Activated T-cell treated with anti-CD3 and anti-CD28 coated beads, Interleukin-2, amount 50 U/mL, for 72 hours (primary cell): ENCODE measurements around the gene RAP1A. TPM values are rescaled to one million over a fixed set of nuclear protein-coding genes. Genes with fewer than 3 reads are reported as not detected.

Experiments used
- ATAC-seq, 2 donors: fragments of 150-1000 bp; cut with Tn5 transposase; replicated peaks in 1 of 2; 2 replicates each; pipeline ENCODE4 v1.10.0; 2021; ENCODE audit warnings: moderate library complexity in 2 of 2, mild to moderate bottlenecking in 1 of 2
- DNase-seq, 2 donors: peaks; one replicate each; pipeline ENCODE4 v3.0.0; 2021 to 2022; ENCODE audit warnings: mixed read lengths in 1 of 2
- H3K27ac Mint-ChIP-seq: one replicate; pipeline ENCODE4 v1.8.0; 2022; ENCODE audit warnings: mild to moderate bottlenecking, moderate library complexity, mixed read lengths
- H3K27me3 Mint-ChIP-seq: one replicate; pipeline ENCODE4 v1.8.0; 2022; ENCODE audit warnings: low read depth, mixed read lengths
- H3K36me3 Mint-ChIP-seq, 2 donors: one replicate each; pipeline ENCODE4 v1.8.0; 2022; ENCODE audit warnings: mixed read lengths in 2 of 2, mild to moderate bottlenecking in 1 of 2; ENCODE audit not compliant: insufficient read depth in 2 of 2
- H3K4me1 Mint-ChIP-seq: one replicate; pipeline ENCODE4 v1.8.0; 2022; ENCODE audit warnings: low read depth, mixed read lengths
- H3K4me3 Mint-ChIP-seq, 2 donors: one replicate each; pipeline ENCODE4 v1.8.0; 2022; ENCODE audit warnings: mild to moderate bottlenecking in 2 of 2, mixed read lengths in 2 of 2, moderate library complexity in 2 of 2
- H3K9me3 Mint-ChIP-seq, 2 donors: one replicate each; pipeline ENCODE4 v1.8.0; 2022; ENCODE audit warnings: mixed read lengths in 2 of 2
- total RNA-seq, 2 donors: library from RNA; stranded (reverse); gene quantifications; one replicate each; pipeline ENCODE4 v1.2.3, GENCODE V29; 2022

The RAP1A gene
- total RNA-seq, 2 donors from 2014 or later = 216 TPM

- DNase-seq = no peak
- peak overlapping the region; percentile 29 for H3K27ac Mint-ChIP-seq
- no peaks in the 10 kb centered on the region for H3K9me3 Mint-ChIP-seq
- peaks cover 22 to 46% of the 10 kb centered on the region in 2 donors for H3K36me3 Mint-ChIP-seq
- no peak overlapping the region for H3K4me3 Mint-ChIP-seq
- peaks cover 31% of the 10 kb centered on the region for H3K4me1 Mint-ChIP-seq
- H3K27me3 Mint-ChIP-seq = no peaks in the 10 kb centered on the region
- no peak for ATAC-seq
Observed at GRCh38 chr1:111699268-111699667, 79.7 kb downstream of the RAP1A start.

GRCh38 chr1:111702504-111703050, 83.0 kb downstream of the RAP1A start:
- Mint-ChIP-seq H3K27ac (peak overlapping the region; percentile 7), H3K27me3 (no peaks in the 10 kb centered on the region), H3K9me3 (no peaks in the 10 kb centered on the region), H3K4me1 (peaks cover 41% of the 10 kb centered on the region), H3K4me3 (no peak overlapping the region), H3K36me3 (peaks cover 20 to 49% of the 10 kb centered on the region in 2 donors)
- ATAC-seq (no peak), DNase-seq (no peak)

DNA sequence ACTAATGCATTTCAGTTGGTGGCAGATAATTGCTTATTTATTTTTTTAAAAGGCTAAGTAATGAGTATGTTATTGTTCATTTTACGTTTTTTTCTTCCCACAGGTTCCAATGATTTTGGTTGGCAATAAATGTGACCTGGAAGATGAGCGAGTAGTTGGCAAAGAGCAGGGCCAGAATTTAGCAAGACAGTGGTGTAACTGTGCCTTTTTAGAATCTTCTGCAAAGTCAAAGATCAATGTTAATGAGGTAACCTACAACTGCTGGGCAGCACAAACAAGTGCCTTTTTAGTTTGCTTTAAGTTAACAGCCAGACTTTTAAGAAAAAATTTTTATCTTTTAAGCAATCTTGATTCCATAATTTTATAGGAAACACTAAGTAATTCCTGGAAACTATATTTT, 84.7 kb downstream of the RAP1A start:
- DNase-seq = no peak
- H3K9me3 Mint-ChIP-seq = no peaks in the 10 kb centered on the region
- H3K4me1 Mint-ChIP-seq = peaks cover 50% of the 10 kb centered on the region
- H3K27ac Mint-ChIP-seq = peak overlapping the region; percentile 74
- H3K4me3 Mint-ChIP-seq = no peak overlapping the region
- ATAC-seq = no peak
- peaks cover 16 to 50% of the 10 kb centered on the region in 2 donors for H3K36me3 Mint-ChIP-seq
- H3K27me3 Mint-ChIP-seq = no peaks in the 10 kb centered on the region

DNA sequence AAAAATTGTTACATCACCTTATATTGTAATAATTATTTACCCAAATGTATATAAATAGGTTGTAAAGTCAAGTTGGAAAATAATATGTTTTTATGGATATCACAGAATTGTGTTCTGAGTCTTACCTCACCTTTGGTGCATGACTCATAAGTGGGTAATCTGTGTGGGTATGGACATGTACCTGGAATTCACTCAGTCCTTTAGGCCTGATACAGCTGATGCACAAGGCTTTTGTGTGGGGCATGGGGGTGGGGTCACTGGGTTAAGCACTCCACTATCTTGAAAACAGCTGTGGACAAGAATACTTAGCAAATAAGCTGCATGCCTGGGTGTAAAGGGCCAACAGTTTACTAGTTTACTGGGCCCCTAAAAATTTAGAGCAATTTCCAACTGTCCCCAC, 85.2 kb downstream of the RAP1A start:
- Mint-ChIP-seq H3K36me3 (peaks cover 13 to 50% of the 10 kb centered on the region in 2 donors), H3K27ac (no peak overlapping the region), H3K27me3 (no peaks in the 10 kb centered on the region), H3K9me3 (no peaks in the 10 kb centered on the region), H3K4me1 (peaks cover 54% of the 10 kb centered on the region), H3K4me3 (no peak overlapping the region)
- DNase-seq = no peak
- peak; percentile 51 to 66 for ATAC-seq

DNA sequence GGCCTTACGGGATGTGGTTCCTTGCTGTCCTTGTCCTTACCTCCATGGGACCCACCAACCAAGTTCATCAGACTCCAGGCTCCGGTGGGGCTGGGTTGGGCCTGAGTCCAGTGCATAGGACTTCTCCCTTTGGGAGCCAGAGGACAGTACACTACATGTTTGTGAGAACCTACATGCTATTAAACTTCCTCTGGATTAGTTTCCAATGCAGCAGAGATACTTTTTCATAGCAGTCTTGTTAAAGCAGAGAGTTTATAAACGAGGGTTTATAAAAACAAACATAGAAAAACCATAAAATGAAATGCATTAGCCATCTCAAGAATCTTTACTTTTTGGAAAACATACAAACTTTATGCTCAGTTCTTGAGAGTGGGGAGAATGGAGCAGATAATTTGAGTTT, 86.3 kb downstream of the RAP1A start:
- H3K4me1 Mint-ChIP-seq = peaks cover 50% of the 10 kb centered on the region
- no peak for ATAC-seq
- no peaks in the 10 kb centered on the region for H3K27me3 Mint-ChIP-seq
- H3K27ac Mint-ChIP-seq = peak overlapping the region; percentile 60
- peaks cover 7 to 39% of the 10 kb centered on the region in 2 donors for H3K36me3 Mint-ChIP-seq
- no peaks in the 10 kb centered on the region for H3K9me3 Mint-ChIP-seq
- no peak overlapping the region for H3K4me3 Mint-ChIP-seq
- no peak for DNase-seq

GRCh38 chr1:111706921-111707320, 87.3 kb downstream of the RAP1A start:
- peaks cover 47% of the 10 kb centered on the region for H3K4me1 Mint-ChIP-seq
- H3K36me3 Mint-ChIP-seq = peaks cover 1 to 31% of the 10 kb centered on the region in 2 donors
- DNase-seq = no peak
- no peaks in the 10 kb centered on the region for H3K9me3 Mint-ChIP-seq
- H3K4me3 Mint-ChIP-seq = no peak overlapping the region
- H3K27ac Mint-ChIP-seq = peak overlapping the region; percentile 76
- ATAC-seq = no peak
- H3K27me3 Mint-ChIP-seq = no peaks in the 10 kb centered on the region

- Mint-ChIP-seq H3K9me3 (no peaks in the 10 kb centered on the region), H3K4me3 (no peak overlapping the region), H3K4me1 (peaks cover 47% of the 10 kb centered on the region), H3K27ac (peak overlapping the region; percentile 95), H3K36me3 (peaks cover 1 to 30% of the 10 kb centered on the region in 2 donors), H3K27me3 (no peaks in the 10 kb centered on the region)
- DNase-seq = no peak
- ATAC-seq = no peak
Observed at GRCh38 chr1:111707906-111708305, 88.3 kb downstream of the RAP1A start.

- Mint-ChIP-seq H3K4me1 (peaks cover 40% of the 10 kb centered on the region), H3K27me3 (no peaks in the 10 kb centered on the region), H3K36me3 (peaks cover 1 to 23% of the 10 kb centered on the region in 2 donors), H3K27ac (peak overlapping the region; percentile 95), H3K9me3 (no peaks in the 10 kb centered on the region), H3K4me3 (peak overlapping the region in 1 of 2 donors; percentile 35)
- no peak for DNase-seq
- ATAC-seq = peak; percentile 39 to 63
Observed at GRCh38 chr1:111709986-111710385, 90.4 kb downstream of the RAP1A start.

GRCh38 chr1:111716333-111716732, 96.7 kb downstream of the RAP1A start:
- no peak overlapping the region for H3K27ac Mint-ChIP-seq
- H3K4me1 Mint-ChIP-seq = no peaks in the 10 kb centered on the region
- H3K4me3 Mint-ChIP-seq = no peak overlapping the region
- DNase-seq = no peak
- H3K9me3 Mint-ChIP-seq = no peaks in the 10 kb centered on the region
- no peaks in the 10 kb centered on the region for H3K27me3 Mint-ChIP-seq
- no peak for ATAC-seq
- peaks cover 0 to 4% of the 10 kb centered on the region in 2 donors for H3K36me3 Mint-ChIP-seq

DNA sequence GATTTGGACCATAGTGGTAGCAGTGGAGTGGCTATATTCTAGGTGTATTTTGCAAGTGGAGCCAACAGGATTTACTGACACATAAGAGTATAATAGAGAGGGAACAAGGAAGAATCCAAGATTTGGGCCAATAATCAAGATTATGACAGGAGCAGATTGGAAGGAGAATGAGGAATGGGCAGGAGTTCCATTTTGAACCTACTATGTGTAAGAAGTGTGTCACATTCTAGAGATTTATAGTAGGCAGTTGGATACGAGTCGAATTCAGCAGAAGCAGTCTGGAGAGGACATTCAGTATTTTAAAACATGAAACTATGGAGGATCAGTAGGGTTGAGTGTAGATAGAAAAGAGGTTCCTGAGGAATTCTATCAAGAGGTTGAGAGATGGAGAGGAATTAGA, 97.9 kb downstream of the RAP1A start:
- H3K4me1 Mint-ChIP-seq = no peaks in the 10 kb centered on the region
- DNase-seq = no peak
- peak overlapping the region; percentile 16 for H3K27ac Mint-ChIP-seq
- peaks cover 0 to 4% of the 10 kb centered on the region in 2 donors for H3K36me3 Mint-ChIP-seq
- H3K4me3 Mint-ChIP-seq = no peak overlapping the region
- H3K9me3 Mint-ChIP-seq = no peaks in the 10 kb centered on the region
- no peak for ATAC-seq
- no peaks in the 10 kb centered on the region for H3K27me3 Mint-ChIP-seq

DNA sequence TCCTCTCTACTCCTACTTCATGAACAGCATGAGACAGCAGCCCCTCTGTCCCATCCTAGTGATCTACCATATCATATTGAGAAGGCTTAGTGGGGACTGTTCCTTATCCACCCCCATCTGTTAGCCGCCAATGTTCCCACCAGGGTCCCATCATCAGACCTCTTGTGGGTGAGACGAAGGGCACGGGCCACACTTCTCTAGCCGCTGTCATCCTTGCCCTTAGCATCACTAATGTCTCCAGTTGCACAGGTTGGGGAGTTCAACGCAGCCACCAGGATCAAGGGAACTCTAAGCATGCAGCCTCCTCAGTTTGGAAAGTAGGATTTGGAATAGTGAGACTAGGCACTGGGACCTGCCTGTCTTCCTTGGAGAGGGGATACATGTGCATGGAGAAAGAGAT, 99.5 kb downstream of the RAP1A start:
- peak overlapping the region; percentile 20 for H3K27ac Mint-ChIP-seq

GRCh38 chr1:111719674-111720132, 100.1 kb downstream of the RAP1A start:
- no peak for ATAC-seq
- Mint-ChIP-seq H3K4me3 (no peak overlapping the region), H3K27me3 (no peaks in the 10 kb centered on the region), H3K9me3 (no peaks in the 10 kb centered on the region), H3K4me1 (peaks cover 5% of the 10 kb centered on the region), H3K36me3 (peaks cover 0 to 4% of the 10 kb centered on the region in 2 donors), H3K27ac (peak overlapping the region; percentile 2)
- no peak for DNase-seq

More for the DNA sequence above, 99.5 kb downstream of the RAP1A start:
- H3K36me3 Mint-ChIP-seq = peaks cover 0 to 4% of the 10 kb centered on the region in 2 donors
- no peaks in the 10 kb centered on the region for H3K27me3 Mint-ChIP-seq
- H3K4me3 Mint-ChIP-seq = no peak overlapping the region
- DNase-seq = no peak
- no peak for ATAC-seq
- H3K4me1 Mint-ChIP-seq = peaks cover 5% of the 10 kb centered on the region
- no peaks in the 10 kb centered on the region for H3K9me3 Mint-ChIP-seq

DNA sequence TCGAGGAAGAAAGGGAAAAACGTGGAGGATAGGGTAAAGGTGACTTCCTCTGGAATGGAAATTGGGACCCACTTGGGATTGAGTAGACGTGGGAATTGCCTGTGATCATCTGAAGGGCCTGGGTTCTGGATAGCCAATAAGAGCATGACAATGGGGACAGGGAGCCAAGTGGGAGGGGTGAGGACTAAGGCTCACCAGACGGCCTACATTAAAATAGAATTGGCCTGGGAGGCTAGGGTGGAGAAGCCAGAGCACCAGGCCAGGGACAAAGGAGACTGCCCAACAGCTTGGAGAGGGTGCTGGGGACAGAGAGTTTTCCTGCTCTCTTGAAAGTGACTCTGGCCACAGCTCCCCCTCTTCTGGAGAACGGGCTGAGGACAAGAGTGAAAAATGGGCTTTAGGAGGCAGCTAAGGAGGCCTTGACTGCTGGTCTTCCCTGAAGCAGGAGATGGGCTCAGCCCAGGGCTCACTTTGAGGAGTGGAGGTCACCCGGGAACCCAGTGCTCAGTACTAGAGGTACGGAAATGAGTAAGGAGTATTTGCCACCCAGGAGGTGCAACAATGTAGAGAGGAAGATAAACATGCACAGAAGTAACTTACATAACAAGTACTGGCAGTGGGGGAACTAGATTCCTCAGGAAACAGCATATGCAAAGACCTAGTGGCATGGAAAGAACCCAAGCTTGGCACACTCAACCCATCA, 100.8 kb downstream of the RAP1A start:
- Mint-ChIP-seq H3K4me3 (no peak overlapping the region), H3K36me3 (peaks cover 0 to 4% of the 10 kb centered on the region in 2 donors), H3K9me3 (no peaks in the 10 kb centered on the region), H3K27me3 (no peaks in the 10 kb centered on the region), H3K27ac (peak overlapping the region; percentile 45), H3K4me1 (peaks cover 5% of the 10 kb centered on the region)
- ATAC-seq = no peak
- no peak for DNase-seq
